Suprapubic skin (tissue), 4 donors: ENCODE results near the gene PDLIM4.

ENCODE experiments used
- CTCF ChIP-seq, 2 donors: fragments of 200-600 bp in 1 of 2; fragments of 450-650 bp in 1 of 2; sonication (generic) in 1 of 2; IDR thresholded peaks; one replicate each; pipeline ENCODE4 v1.5.1; 2016 to 2019; ENCODE audit warnings: antibody characterized with exemption in 2 of 2, mild to moderate bottlenecking in 1 of 2, moderate library complexity in 1 of 2
- EP300 ChIP-seq: sonication (generic); formaldehyde crosslinking; IDR thresholded peaks from one replicate; pipeline ENCODE4 v1.6.1; 2017; ENCODE audit warnings: antibody characterized with exemption
- POLR2AphosphoS5 ChIP-seq, 3 donors: sonication (generic); formaldehyde crosslinking; IDR thresholded peaks; one replicate each; pipeline ENCODE4 v1.6.1; 2017; ENCODE audit warnings: antibody characterized with exemption in 3 of 3

DNA sequence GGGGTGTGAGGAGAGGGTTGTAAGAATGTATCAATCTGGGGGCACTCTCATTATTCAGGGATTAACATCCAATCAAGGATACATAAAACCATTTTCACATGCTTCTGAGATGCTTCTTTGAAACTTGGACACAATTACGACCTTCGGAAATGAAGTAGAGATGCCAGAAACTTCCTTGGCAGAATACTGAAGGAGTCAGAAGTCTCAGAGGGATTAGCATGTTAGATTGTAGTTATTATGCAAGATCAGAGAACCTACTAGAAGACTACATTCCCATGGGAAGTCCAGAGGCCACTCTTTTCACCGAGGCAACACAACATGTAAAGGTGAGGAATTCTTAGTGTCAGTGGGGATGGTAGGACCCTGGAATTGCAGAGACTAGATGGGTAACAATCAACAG is 31.6 kb downstream of the PDLIM4 start:
- no peak for TF ChIP-seq EP300
- TF ChIP-seq CTCF (IDR thresholded peaks at IDR 0.05) = no peak
- TF ChIP-seq POLR2AphosphoS5 (IDR thresholded peaks at IDR 0.05) = no peak
